ENCODE measurements around the gene SELP. TPM values are rescaled to one million over a fixed set of nuclear protein-coding genes. Genes with fewer than 3 reads are reported as not detected.

The SELP gene
- total and polyA plus RNA-seq, 2 of the 8 experiments (the other 6 are each of a cell fraction or from before 2014, with no cell fraction given): not detected

- no peak overlapping the region for H3K23ac ChIP-seq (ENCODE audit: insufficient read length)
- no peaks in the 10 kb centered on the region; the same call in 1 of the 2 replicates for H3K23me2 ChIP-seq (ENCODE audit: low read depth, low read length)
- no peaks in the 10 kb centered on the region for H3K9me3 ChIP-seq (ENCODE audit: insufficient read depth in 2 of 2, low read depth in 1 of 2, low read length in 1 of 2)
- no peak overlapping the region for H2BK5ac ChIP-seq (ENCODE audit: low read depth, low read length)
- H3K36me3 ChIP-seq (ENCODE audit: control insufficient read depth in 2 of 4, insufficient read depth in 4 of 4, low read length in 3 of 4): no peaks in the 10 kb centered on the region
- POLR2A ChIA-PET (ENCODE audit: partially characterized antibody): no interaction called here
- no peak overlapping the region for H3K4ac ChIP-seq (replicated peaks; ENCODE audit: insufficient read length, low read depth, low read length)
- H2BK120ac ChIP-seq (replicated peaks; ENCODE audit: low read depth, low read length): no peak overlapping the region
- H3K4me2 ChIP-seq (ENCODE audit: insufficient read depth in 1 of 2, low read depth in 2 of 2, low read length in 2 of 2): no peak overlapping the region
- H3K4me1 ChIP-seq (replicated peaks in 1 of 4; ENCODE audit: control insufficient read depth in 3 of 4, insufficient read depth in 4 of 4, low read length in 3 of 4): no peaks in the 10 kb centered on the region
- 95% methylated on average over 1 of the region's 1 CpG; no CpG with 5 or more reads in 1 of the 2 experiments for WGBS, 2 experiments (ENCODE audit: extremely low coverage in 1 of 2, insufficient coverage in 1 of 2, insufficient read length in 1 of 2, insufficient replicate concordance in 2 of 2, low coverage in 1 of 2, low lambda C conversion rate in 2 of 2, missing lambda C conversion rate in 1 of 2)
- FAIRE-seq (no peak), DNase-seq (ENCODE audit: low read depth in 1 of 2, low spot score in 2 of 2) (no peak)
- H3K79me1 ChIP-seq (ENCODE audit: low read depth, low read length): no peaks in the 10 kb centered on the region
- no peaks in the 10 kb centered on the region for H4K20me1 ChIP-seq (replicated peaks in 1 of 2; ENCODE audit: control insufficient read depth in 1 of 2, insufficient read depth in 2 of 2, low read length in 2 of 2)
- H4K91ac ChIP-seq (replicated peaks; ENCODE audit: insufficient read length, low read length): no peak overlapping the region
- no peak overlapping the region for H4K8ac ChIP-seq (ENCODE audit: extremely low read depth, insufficient read depth, low read length)
- H3K79me2 ChIP-seq (ENCODE audit: control insufficient read depth in 1 of 2, insufficient read depth in 2 of 2, low read length in 2 of 2): no peaks in the 10 kb centered on the region
- H3K27me3 ChIP-seq (replicated peaks in 1 of 4; ENCODE audit: control insufficient read depth in 3 of 4, extremely low read depth in 1 of 4, insufficient read depth in 3 of 4, low read length in 3 of 4): no peaks in the 10 kb centered on the region
- H2BK20ac ChIP-seq (ENCODE audit: low read length): no peak overlapping the region
- CTCF ChIA-PET (ENCODE audit: partially characterized antibody): interaction anchor here (0.6 to 0.9 kb wide), 3 partner anchors 16 to 34 kb away, joined by 3 read pairs; no protein-coding TSS in a partner anchor
- H4K5ac ChIP-seq (ENCODE audit: insufficient read length, low read depth, low read length): no peak overlapping the region
- no peak overlapping the region for H2AK5ac ChIP-seq (ENCODE audit: low read depth, low read length)
- no peak overlapping the region for H2BK15ac ChIP-seq (ENCODE audit: low read length)
- H3K14ac ChIP-seq (ENCODE audit: insufficient read length): no peak overlapping the region
- H2AFZ ChIP-seq (ENCODE audit: low read length): no peak overlapping the region
- H3K18ac ChIP-seq (ENCODE audit: extremely low read depth, low read length): no peak overlapping the region
- no peak overlapping the region for H3K56ac ChIP-seq (replicated peaks; ENCODE audit: insufficient read length, low read depth, low read length)
- no peak overlapping the region for H3K4me3 ChIP-seq (ENCODE audit: extremely low read depth in 1 of 4, insufficient read depth in 2 of 4, low read depth in 3 of 4, low read length in 4 of 4)
- no peak overlapping the region for H3K9ac ChIP-seq (replicated peaks in 1 of 4; ENCODE audit: extremely low read depth in 1 of 4, low read depth in 3 of 4, low read length in 3 of 4)
- no peak overlapping the region for H2BK12ac ChIP-seq (ENCODE audit: low read depth, low read length)
- H3K27ac ChIP-seq (ENCODE audit: low read depth, low read length): no peak overlapping the region
- TF ChIP-seq SIRT6 (IDR thresholded peaks at IDR 0.05; ENCODE audit: low read length) (no peak), ATF2 (IDR thresholded peaks at IDR 0.05; ENCODE audit: low read length) (no peak), EZH2 (IDR thresholded peaks at IDR 0.05; ENCODE audit: low read depth, low read length, severe bottlenecking) (no peak), EGR1 (IDR thresholded peaks at IDR 0.05; ENCODE audit: borderline replicate concordance, low read depth, low read length) (no peak), TBP (IDR thresholded peaks at IDR 0.05; ENCODE audit: low read depth, low read length) (no peak), ATF3 (IDR thresholded peaks at IDR 0.05; ENCODE audit: insufficient read depth, low read depth, low read length) (no peak), SIX5 (IDR thresholded peaks at IDR 0.05; ENCODE audit: low read depth, low read length) (no peak), CBX8 (IDR thresholded peaks at IDR 0.05; ENCODE audit: borderline replicate concordance, low read depth, low read length) (no peak), SIN3A (conservative IDR thresholded peaks at IDR 0.05 in 1 of 2, IDR thresholded peaks at IDR 0.05 in 1 of 2; ENCODE audit: low read depth in 1 of 2, low read length in 2 of 2) (no peak), E2F6 (IDR thresholded peaks at IDR 0.05) (no peak), CEBPB (IDR thresholded peaks at IDR 0.05; ENCODE audit: low read depth, low read length) (no peak), BRCA1 (IDR thresholded peaks at IDR 0.05; ENCODE audit: low read depth, low read length) (no peak)
Measured at GRCh38 chr1:169576935-169577331, 53.0 kb downstream of the SELP start.
